ENCODE data around the gene IL6ST.
"Not testable (repeated sequence)": the region's sequence is repeated elsewhere in the genome, so short reads cannot be mapped to it uniquely, and the experiment has no call there.

The IL6ST gene

GRCh38 chr5:55960779-55961178, 34.0 kb downstream of the IL6ST start:
- no peak for DNase-seq

GRCh38 chr5:55959208-55959607, 35.6 kb downstream of the IL6ST start:
- no peak for DNase-seq

- DNase-seq: not testable (repeated sequence)
These were observed 53.6 kb downstream of the IL6ST start for GRCh38 chr5:55941154-55941553.

GRCh38 chr5:55937598-55937997, 57.2 kb downstream of the IL6ST start:
- not testable (repeated sequence) for DNase-seq

DNA sequence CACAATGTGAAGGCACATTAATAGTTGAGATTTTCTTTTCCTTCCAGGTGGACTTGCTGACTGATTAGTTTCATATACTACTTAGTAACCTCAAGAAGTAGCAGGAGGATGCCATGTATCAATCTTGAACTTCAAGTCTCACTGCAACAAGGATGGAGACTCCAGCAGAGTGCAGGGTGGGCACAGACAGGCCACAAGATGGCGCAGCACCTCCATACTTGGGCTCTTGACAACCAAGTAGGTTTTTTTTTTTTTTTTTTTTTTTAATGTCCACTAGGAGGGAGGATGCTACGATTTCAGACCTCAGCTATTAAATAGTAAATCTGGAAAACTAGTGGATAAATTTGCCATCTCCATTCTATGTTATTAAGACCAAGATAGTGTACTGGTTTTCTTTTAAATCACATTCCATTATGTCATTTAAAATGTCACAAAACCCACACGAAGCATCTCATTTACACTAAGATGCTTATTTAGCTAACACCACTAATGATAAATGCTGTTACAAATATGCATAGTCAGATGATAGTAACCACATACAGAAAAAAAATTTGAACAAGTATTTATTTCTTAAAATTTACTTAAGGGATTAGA, 58.6 kb downstream of the IL6ST start:
- peak; percentile 71 to 72 for DNase-seq

GRCh38 chr5:55935371-55935770, 59.4 kb downstream of the IL6ST start:
- DNase-seq: no peak

DNA sequence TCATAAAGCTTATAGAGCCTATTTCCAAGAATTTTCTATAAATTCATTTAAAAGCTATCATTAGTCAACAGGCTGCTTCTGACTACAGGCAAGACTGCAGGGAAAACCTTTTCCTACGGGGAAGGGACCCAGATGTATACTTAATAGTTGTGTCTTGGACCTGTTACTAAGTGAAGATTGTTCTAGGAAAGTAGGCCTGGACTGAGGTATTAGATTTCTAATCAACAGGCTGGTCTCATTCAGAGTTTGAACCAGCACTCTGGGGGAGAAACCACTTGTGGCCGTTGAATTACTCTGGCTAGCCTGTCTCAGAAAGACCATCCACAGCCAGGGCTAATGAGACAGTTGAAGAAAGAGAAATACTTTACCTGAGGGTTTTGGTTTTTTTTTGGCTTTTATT, 60.0 kb downstream of the IL6ST start:
- no peak for DNase-seq

DNA sequence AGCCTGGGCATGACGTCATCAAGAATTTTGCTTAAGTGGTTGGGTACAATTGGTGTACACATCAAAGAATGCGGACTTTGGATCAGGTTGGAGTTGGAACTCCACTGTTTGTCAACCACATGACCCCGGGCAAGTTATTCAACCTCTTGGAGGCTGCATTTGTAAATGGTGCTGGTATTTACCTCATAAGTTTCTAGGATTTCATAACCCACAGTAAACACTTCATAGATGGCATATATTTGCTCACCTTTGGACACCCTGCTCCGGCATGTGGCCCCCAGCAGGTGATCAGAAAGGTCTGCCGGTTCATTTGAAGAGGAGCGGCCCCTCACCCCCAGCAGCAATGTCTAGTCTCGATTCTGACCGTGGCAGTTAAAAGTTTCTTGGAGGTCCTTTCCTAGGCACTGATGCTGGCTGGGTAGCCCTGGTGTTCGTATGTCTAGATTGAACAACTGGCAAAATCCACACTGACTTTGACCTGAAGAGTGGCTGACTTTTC, 60.6 kb downstream of the IL6ST start:
- no peak for DNase-seq

GRCh38 chr5:55933377-55934114, 61.2 kb downstream of the IL6ST start:
- DNase-seq: no peak

- no peak for DNase-seq
These were observed 62.1 kb downstream of the IL6ST start for GRCh38 chr5:55932700-55933099.

DNA sequence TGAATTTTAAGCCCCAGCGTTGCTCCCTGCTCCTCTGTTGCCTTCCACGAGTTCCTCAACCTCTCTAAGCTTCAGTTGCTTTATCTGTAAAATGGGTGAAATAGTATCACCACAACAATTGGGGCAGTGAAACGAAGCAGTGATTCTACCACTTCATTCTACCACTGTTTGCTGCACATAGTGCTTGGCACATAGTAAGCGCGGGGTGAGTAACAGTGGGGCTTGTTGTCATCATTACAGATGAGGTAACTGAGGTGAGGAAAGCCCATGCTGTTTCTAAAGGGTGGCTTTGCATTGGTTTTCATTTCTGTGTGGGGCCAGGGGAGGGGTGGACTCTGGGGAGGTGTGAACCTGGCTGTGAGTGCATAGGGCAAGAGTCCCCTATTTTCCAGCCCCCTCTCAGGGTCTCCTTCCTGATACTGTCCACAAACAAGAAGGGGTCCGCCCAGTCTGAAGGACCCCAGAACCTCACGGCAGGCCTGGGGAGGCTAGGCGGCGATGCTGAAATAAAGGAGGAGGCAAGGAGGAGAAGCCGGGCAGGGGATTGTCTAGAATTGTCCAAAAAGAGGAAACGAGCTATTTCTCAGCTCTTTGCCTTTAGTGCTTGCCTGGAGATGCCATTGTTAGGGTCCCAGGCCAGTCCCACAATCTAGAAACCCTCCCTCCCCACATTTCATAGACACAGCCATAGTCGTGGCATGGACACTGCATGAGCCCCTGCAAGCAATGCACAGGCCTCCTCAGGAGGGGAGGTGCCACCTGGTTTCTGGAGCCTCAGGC, 65.6 kb downstream of the IL6ST start:
- no peak for DNase-seq

GRCh38 chr5:55927861-55928655, 66.7 kb downstream of the IL6ST start:
- DNase-seq: no peak

GRCh38 chr5:55926476-55926875, 68.3 kb downstream of the IL6ST start:
- DNase-seq: no peak

DNA sequence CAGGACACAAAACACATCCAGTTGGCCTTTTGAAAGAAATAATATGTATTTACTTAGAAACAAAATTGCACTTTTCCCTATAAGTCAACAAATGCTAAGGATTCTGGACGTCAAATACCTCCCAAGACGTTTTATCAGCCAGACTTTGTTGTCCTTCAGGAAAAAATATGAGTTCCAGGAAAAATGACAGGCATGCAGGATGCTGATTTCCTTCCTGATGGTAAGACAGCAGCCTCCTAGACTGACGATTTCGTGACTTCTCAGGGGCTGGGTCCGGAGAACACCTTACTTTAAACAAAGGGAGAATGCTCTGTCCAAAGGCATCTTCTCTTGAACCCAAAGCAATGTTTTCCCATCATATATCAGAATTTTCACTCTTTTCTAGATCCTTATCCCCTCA, 69.1 kb downstream of the IL6ST start:
- no peak for DNase-seq

DNA sequence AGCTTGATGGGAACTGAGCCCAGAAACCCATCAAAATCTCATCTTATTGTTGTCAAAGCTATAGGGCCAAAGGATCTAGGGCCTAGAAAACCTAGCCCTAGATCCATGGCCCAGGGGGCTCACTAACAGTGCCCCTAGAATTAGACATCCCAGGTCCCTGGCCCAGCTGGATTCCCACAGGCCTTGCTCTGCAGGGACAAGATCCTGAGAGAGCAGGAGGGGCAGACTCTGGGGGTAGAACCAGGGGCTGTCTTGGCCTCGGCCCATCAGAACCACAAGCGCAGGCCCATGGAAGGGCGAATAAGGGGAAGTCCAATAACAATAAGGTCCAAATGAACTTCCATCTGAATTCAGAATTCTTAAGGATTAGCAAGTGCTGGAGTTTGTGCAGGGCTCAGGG, 69.6 kb downstream of the IL6ST start:
- DNase-seq: no peak

DNA sequence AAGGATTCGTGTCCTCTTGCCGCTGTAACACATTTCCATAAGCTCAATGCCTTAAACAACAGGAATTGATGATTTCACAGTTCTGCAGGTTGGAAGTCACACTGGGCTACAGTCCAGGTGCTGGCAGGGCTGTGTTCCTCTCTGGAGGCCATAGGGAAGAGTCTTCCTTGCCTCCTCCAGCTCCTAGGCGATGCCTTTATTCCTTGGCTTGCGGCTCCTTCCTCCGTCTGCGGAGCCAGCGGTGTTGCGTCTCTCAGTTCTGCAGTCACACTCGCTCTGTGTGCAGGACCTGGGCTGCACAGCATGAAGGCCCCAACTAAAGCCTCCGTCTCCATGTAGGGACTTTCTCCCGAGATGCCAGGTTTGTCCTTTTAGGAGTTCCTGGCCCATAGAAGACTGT, 70.0 kb downstream of the IL6ST start:
- no peak for DNase-seq

DNA sequence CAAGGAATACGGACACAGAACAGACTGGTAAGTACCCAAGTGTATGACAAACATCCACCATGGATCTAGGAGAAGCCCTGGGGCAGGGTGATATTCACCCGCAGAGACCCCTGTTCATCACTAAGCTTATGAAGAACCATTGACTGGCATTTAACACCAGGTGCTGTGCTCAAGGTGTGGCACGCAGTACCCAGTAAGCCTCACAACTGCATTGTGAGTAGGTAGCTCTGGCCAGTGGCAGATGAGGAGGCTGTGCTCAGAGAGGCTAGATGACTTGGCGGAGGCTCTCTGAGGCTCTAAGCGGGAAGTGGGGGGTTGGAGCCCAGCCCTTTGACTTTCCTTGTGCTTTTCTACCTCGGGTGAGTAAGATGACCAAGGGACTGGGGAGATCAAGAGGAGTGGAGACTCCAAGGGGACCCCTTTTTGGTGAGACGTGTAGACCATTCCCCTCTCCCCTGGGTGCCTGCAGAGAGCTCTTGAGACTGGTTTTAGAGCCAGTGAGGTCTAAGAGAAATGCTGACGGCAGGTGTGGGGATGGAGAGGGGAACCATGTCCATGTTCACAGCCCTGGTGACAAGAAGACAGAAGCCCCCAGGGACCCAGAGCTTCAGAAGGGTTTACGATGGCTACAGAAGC, 70.8 kb downstream of the IL6ST start:
- no peak for DNase-seq

DNA sequence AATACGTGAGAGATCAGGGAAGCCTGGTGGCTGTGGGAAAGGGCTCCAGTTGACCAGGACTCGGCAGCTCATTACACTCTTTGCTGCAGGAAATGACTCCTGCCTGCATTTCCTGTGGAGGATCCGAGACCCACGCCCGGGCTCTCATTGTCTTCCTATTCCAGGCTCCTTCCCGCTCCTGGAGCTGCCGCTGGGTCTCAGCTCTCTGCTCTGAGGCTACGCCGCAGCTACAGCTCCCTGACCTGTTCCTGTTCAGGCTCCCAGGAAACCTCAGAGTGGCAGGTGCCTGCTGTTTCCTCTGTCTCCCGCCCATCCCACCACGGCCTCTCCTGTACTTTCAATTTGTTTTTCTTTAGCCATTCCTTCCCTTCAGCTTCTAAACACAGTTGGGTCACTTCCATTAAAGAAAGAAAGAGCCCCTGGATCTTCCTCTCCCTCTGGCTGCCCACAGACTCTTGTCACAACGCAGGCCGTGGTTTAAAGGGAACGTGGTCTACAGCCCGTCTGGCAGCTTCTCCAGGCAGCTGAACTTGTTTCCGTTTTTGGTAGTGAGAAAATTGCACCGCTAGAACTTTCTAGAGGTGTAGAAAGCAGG, 71.5 kb downstream of the IL6ST start:
- DNase-seq: peak in 1 of 2 donors; percentile 18

- DNase-seq: no peak
These were observed 73.1 kb downstream of the IL6ST start for GRCh38 chr5:55921617-55922016.

GRCh38 chr5:55920784-55921183, 74.0 kb downstream of the IL6ST start:
- no peak for DNase-seq

DNA sequence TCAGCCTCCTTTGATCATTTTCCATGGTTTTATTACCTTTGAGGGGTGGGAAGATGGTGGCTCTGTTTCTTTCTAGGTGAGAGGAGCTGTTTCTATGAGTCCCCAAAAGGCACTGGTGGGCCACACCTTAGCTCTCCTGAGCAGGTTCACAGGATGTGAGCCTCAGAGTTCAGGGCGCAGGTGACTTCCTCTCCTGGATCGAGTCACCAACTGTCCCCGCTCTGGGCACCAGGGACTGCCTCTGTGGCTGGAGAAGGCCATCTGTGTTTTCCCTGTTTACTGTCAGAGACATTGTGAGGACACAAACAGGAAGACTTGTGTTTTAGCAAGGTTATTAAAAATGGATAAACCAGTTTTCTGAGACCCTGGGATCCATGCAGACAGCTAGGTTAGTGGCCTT, 75.1 kb downstream of the IL6ST start:
- DNase-seq: no peak

Data from stimulated activated CD4-positive, alpha-beta T cell treated with anti-CD3 and anti-CD28 coated beads, Interleukin-2, amount 100 ng/mL, for 48 hours (primary cell).